K562 (cell line): ENCODE data around the gene MCRS1. TPM values are rescaled to one million over a fixed set of nuclear protein-coding genes. Genes with fewer than 3 reads are reported as not detected.

Experiments used
- ARID2 ChIP-seq: fragments of 450-650 bp; IDR thresholded peaks from 2 replicates; pipeline ENCODE4 v1.6.1; 2017; ENCODE audit warnings: antibody characterized with exemption, mild to moderate bottlenecking
- CTCF ChIP-seq, 3 experiments: IDR thresholded peaks in 2 of 3; conservative IDR thresholded peaks in 1 of 3; 2 replicates each; pipeline ENCODE4 v1.5.1; 2011 to 2012; ENCODE audit warnings: low read length in 3 of 3, mild to moderate bottlenecking in 3 of 3, control low read depth in 2 of 3, improper control_type of control experiment in 1 of 3, inconsistent platforms in 1 of 3, low read depth in 1 of 3, mixed read lengths in 1 of 3, moderate library complexity in 1 of 3; ENCODE audit not compliant: insufficient read depth in 2 of 3
- DPF2 ChIP-seq: fragments of 450-650 bp; IDR thresholded peaks from 2 replicates; pipeline ENCODE4 v1.6.1; 2016
- E2F6 ChIP-seq, 2 experiments: IDR thresholded peaks; 2 replicates each; pipeline ENCODE4 v1.6.1; 2011; ENCODE audit warnings: borderline replicate concordance in 1 of 2, control low read depth in 1 of 2, low read depth in 1 of 2, low read length in 1 of 2, mild to moderate bottlenecking in 1 of 2, mixed read lengths in 1 of 2, moderate library complexity in 1 of 2; ENCODE audit not compliant: insufficient read depth in 1 of 2, insufficient read length in 1 of 2, poor library complexity in 1 of 2, severe bottlenecking in 1 of 2; ENCODE audit errors: extremely low read depth in 1 of 2
- ERF ChIP-seq: fragments of 450-650 bp; formaldehyde crosslinking; IDR thresholded peaks from 2 replicates; pipeline ENCODE4 v1.4.0; 2020; ENCODE audit warnings: mild to moderate bottlenecking, mixed read lengths
- KAT2B ChIP-seq: IDR thresholded peaks from one replicate; pipeline ENCODE4 v1.6.1; 2012; ENCODE audit warnings: low read depth, mild to moderate bottlenecking, control low read depth, inconsistent platforms, low read length, moderate library complexity
- NCOR1 ChIP-seq: fragments of 450-650 bp; IDR thresholded peaks from 2 replicates; pipeline ENCODE4 v1.6.1; 2016; ENCODE audit warnings: mild to moderate bottlenecking, moderate library complexity
- PURB ChIP-seq: sonication (generic); formaldehyde crosslinking; IDR thresholded peaks from 2 replicates; pipeline ENCODE4 v1.9.0; 2021; ENCODE audit warnings: low read depth, mild to moderate bottlenecking, missing genetic modification reagents
- REST ChIP-seq, 2 experiments: fragments of 450-650 bp; formaldehyde crosslinking in 1 of 2; IDR thresholded peaks; 2 replicates each; pipeline versions ENCODE4 v1.4.0 to v1.6.1; 2014 to 2020; ENCODE audit warnings: mild to moderate bottlenecking in 2 of 2, borderline replicate concordance in 1 of 2, low read depth in 1 of 2
- TFAP4 ChIP-seq: sonication (generic); formaldehyde crosslinking; IDR thresholded peaks from 2 replicates; pipeline ENCODE4 v1.8.0; 2022; ENCODE audit warnings: missing genetic modification reagents, mild to moderate bottlenecking, moderate library complexity, borderline replicate concordance
- TRIM24 ChIP-seq, 2 experiments: fragments of 450-650 bp; IDR thresholded peaks; 2 replicates each; pipeline ENCODE4 v1.6.1; 2016
- ZNF277 ChIP-seq: fragments of 250-450 bp; sonication (Bioruptor Pico); IDR thresholded peaks from 2 replicates; pipeline ENCODE4 v1.8.0; 2022; ENCODE audit warnings: inconsistent platforms, mild to moderate bottlenecking, moderate library complexity, borderline replicate concordance
- polyA plus RNA-seq, 8 experiments: library from polyadenylated mRNA; depleted of rRNA in 4 of 8; stranded (reverse) in 5 of 8; unstranded in 3 of 8; fragments of >200 nt; fragmentation: Nextera tagmentation in 2 of 8; fragmentation: Illumina TruSeq in 1 of 8; extraction: Ambion mirVana in 2 of 8; extraction: Trizol in 1 of 8; gene quantifications; 2 replicates each; pipeline versions ENCODE4 v1.2.1 to v1.2.3, GENCODE V29; 2011 to 2014; ENCODE audit warnings: inconsistent platforms in 1 of 8, missing spikeins in 1 of 8
- total RNA-seq, 7 experiments: library from RNA; depleted of rRNA in 6 of 7; stranded (reverse); fragments of >200 nt in 6 of 7; fragmentation: Illumina TruSeq in 2 of 7; extraction: Trizol in 2 of 7; gene quantifications; 2 replicates each; pipeline versions ENCODE4 v1.2.1 to v1.2.3, GENCODE V29; 2011 to 2021; ENCODE audit warnings: low replicate concordance in 1 of 7

The MCRS1 gene
- total and polyA plus RNA-seq, 9 of the 15 experiments (the other 6 are each of a cell fraction or from before 2014, with no cell fraction given), result 50.0 to 100 (median 73.2) TPM

GRCh38 chr12:49548822-49549648, 18.9 kb downstream of the MCRS1 start (continued):
- TF ChIP-seq REST (IDR thresholded peaks at IDR 0.05; ENCODE audit: borderline replicate concordance), result peak; percentile 14; the same call in 1 of the 2 replicates
- no peak for TF ChIP-seq REST (CRISPR knock-in tag; IDR thresholded peaks at IDR 0.05; ENCODE audit: low read depth)
- no peak for TF ChIP-seq DPF2
- no peak for TF ChIP-seq TRIM24 (IDR thresholded peaks at IDR 0.05)
- no peak for TF ChIP-seq ZNF277
- no peak for TF ChIP-seq ARID2
- no peak for TF ChIP-seq NCOR1
- TF ChIP-seq KAT2B, result no peak
- TF ChIP-seq PURB (CRISPR knock-in tag), result no peak
- peak in 1 of 2 experiments; percentile 17 for TF ChIP-seq E2F6 (IDR thresholded peaks at IDR 0.05; ENCODE audit: borderline replicate concordance in 1 of 2, extremely low read depth in 1 of 2, insufficient read depth in 1 of 2, insufficient read length in 1 of 2, low read depth in 1 of 2, low read length in 1 of 2, poor library complexity in 1 of 2, severe bottlenecking in 1 of 2)
- TF ChIP-seq ERF, result no peak
- TF ChIP-seq TFAP4, result 0 out of 2 replicates have a peak, but pooled peaks have one; percentile 21
- TF ChIP-seq CTCF (IDR thresholded peaks at IDR 0.05 in 2 of 3, conservative IDR thresholded peaks at IDR 0.05 in 1 of 3; ENCODE audit: insufficient read depth in 2 of 3, low read depth in 1 of 3, low read length in 3 of 3), result peak; percentile 42 to 56 (median 53); a peak in 5 of 6 replicates
